ENCODE measurements around the gene ZNF783. TPM values are rescaled to one million over a fixed set of nuclear protein-coding genes. Genes with fewer than 3 reads are reported as not detected.
A peak's percentile ranks its signal among the peaks of the same experiment; 100 is the strongest.
"Not testable (repeated sequence)": the region's sequence is repeated elsewhere in the genome, so short reads cannot be mapped to it uniquely, and the experiment has no call there.

ZNF783 gene
- total and polyA plus RNA-seq, 10 donors = 7.7 to 24.8 (median 17.0) TPM

DNA sequence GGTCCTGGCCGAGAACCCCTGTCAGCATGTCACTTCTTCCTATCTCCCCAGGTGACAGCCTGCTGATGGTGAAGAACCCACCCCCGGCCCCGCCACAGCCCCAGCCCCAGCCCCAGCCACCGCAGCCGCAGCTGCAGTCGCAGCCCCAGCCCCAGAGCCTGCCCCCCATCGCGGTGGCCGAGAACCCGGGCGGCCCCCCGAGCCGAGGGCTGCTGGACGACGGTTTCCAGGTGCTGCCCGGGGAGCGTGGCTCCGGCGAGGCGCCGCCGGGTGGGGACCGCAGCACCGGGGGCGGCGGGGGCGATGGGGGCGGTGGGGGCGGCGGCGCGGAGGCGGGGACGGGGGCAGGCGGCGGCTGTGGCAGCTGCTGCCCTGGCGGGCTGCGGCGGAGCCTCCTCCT, 38.2 kb upstream of the ZNF783 start:
- Histone ChIP-seq H3K9me3 (peaks cover 0 to 5% (median 0%) of the 10 kb centered on the region in 8 donors), H3K27me3 (replicated peaks in 1 of 7) (no peaks in the 10 kb centered on the region), H3K36me3 (peaks cover 0 to 80% (median 57%) of the 10 kb centered on the region in 6 donors), H3K4me3 (no peak overlapping the region), H3K27ac (no peak overlapping the region), H3K4me1 (no peaks in the 10 kb centered on the region)
- no peak for DNase-seq
- WGBS, 5 donors = 96 to 98% (median 97%) methylated on average over 6 to 39 of the region's 39 CpGs
- intact Hi-C loops (cut with DNase I; ENCODE audit: low total_unique reads) = no loop called here
- TF ChIP-seq POLR2A (IDR thresholded peaks at IDR 0.05) (no peak), CTCF (IDR thresholded peaks at IDR 0.05 in 8 of 11, conservative IDR thresholded peaks at IDR 0.05 in 3 of 11) (no peak), POLR2AphosphoS5 (IDR thresholded peaks at IDR 0.05) (no peak)

GRCh38 chr7:149224352-149224751, 37.6 kb upstream of the ZNF783 start:
- 96 to 99% (median 98%) methylated on average over 7 to 37 of the region's 37 CpGs for WGBS, 5 donors
- no peaks in the 10 kb centered on the region for H3K4me1 ChIP-seq
- no peak overlapping the region for H3K4me3 ChIP-seq
- H3K36me3 ChIP-seq = peaks cover 0 to 74% (median 56%) of the 10 kb centered on the region in 6 donors
- intact Hi-C loops (cut with DNase I; ENCODE audit: low total_unique reads) = no loop called here
- H3K27ac ChIP-seq = no peak overlapping the region
- peaks cover 0 to 5% (median 0%) of the 10 kb centered on the region in 8 donors for H3K9me3 ChIP-seq
- peak; percentile 72 for DNase-seq
- peak in 2 of 3 donors; percentile 18 to 38 for TF ChIP-seq POLR2AphosphoS5 (IDR thresholded peaks at IDR 0.05)
- TF ChIP-seq CTCF (IDR thresholded peaks at IDR 0.05 in 8 of 11, conservative IDR thresholded peaks at IDR 0.05 in 3 of 11) = no peak
- H3K27me3 ChIP-seq (replicated peaks in 1 of 7) = no peaks in the 10 kb centered on the region

DNA sequence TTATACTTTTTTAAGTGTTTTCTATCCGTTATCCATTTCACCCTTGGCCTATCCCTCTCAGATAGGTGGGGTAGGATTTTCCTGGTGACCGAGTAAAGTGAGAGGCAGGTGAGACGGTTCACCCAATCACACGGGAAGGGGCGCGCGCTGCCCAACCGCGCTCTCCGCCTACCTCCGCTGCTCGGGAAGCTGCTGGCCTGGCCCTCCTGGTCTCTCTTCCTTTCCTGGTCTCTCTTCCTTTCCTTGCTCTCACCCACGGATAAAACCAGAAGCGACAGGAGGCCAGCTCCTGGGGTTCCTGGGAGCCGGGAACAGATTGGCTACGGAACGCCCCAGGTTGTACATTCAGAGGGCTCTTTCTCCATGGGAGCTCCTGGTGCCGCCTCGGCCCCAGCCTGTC, 36.9 kb upstream of the ZNF783 start:
- WGBS, 5 donors = 93 to 98% (median 98%) methylated on average over 18 to 19 of the region's 19 CpGs
- intact Hi-C loops (cut with DNase I; ENCODE audit: low total_unique reads) = no loop called here
- TF ChIP-seq POLR2AphosphoS5 (IDR thresholded peaks at IDR 0.05) (no peak), CTCF (IDR thresholded peaks at IDR 0.05 in 8 of 11, conservative IDR thresholded peaks at IDR 0.05 in 3 of 11) (no peak), POLR2A (IDR thresholded peaks at IDR 0.05) (no peak)
- DNase-seq = peak; percentile 65
- H3K9me3 ChIP-seq = peaks cover 0 to 5% (median 0%) of the 10 kb centered on the region in 8 donors
- peaks cover 0 to 66% (median 50%) of the 10 kb centered on the region in 6 donors for H3K36me3 ChIP-seq
- H3K4me3 ChIP-seq = no peak overlapping the region
- no peak overlapping the region for H3K27ac ChIP-seq
- no peaks in the 10 kb centered on the region for H3K27me3 ChIP-seq (replicated peaks in 1 of 7)
- H3K4me1 ChIP-seq = no peaks in the 10 kb centered on the region

DNA sequence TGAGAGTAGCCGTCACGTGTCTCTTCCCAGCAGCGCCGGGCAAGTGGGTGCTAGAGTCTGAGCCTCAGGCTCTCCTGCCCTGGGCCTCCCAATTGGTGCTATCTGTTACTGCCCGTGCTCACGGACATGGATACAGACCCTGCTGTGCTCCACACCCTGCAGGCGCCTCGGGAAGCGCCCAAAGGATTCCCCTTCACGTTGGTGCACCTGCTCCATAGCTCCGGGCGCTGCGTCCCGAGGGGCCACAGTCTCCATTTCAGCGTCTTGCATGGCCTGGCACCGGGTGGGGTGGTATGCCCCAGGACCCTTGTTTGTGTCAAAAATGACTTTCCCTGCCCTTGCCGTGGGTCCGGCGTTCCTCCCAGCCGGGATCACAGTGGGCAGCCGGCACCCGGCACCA, 36.3 kb upstream of the ZNF783 start:
- Histone ChIP-seq H3K4me1 (no peaks in the 10 kb centered on the region), H3K27me3 (replicated peaks in 1 of 7) (no peaks in the 10 kb centered on the region), H3K9me3 (peaks cover 0 to 5% (median 0%) of the 10 kb centered on the region in 8 donors), H3K4me3 (no peak overlapping the region), H3K36me3 (peaks cover 0 to 61% (median 45%) of the 10 kb centered on the region in 6 donors), H3K27ac (no peak overlapping the region)
- intact Hi-C loops (cut with DNase I; ENCODE audit: low total_unique reads) = no loop called here
- 96 to 98% (median 97%) methylated on average over 12 to 22 of the region's 22 CpGs for WGBS, 5 donors
- peak; percentile 67 for DNase-seq
- no peak for TF ChIP-seq CTCF (IDR thresholded peaks at IDR 0.05 in 8 of 11, conservative IDR thresholded peaks at IDR 0.05 in 3 of 11)
- no peak for TF ChIP-seq POLR2AphosphoS5 (IDR thresholded peaks at IDR 0.05)
- TF ChIP-seq POLR2A (IDR thresholded peaks at IDR 0.05) = no peak

DNA sequence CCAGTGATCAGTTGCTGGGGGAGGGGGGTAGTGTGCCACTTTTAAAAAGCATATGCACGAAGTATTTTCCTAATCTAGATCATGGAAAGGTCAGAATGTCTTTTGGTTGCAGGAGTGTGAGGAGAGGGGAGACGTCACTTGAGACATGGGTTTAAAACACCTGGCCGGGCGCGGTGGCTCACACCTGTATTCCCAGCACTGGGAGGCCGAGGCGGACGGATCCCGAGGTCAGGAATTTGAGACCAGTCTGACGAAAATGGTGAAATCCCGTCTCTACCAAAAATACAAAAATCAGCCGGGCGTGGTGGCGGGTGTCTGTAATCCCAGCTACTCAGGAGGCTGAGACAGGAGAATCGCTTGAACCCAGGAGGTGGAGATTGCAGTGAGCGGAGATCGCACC, 35.6 kb upstream of the ZNF783 start:
- WGBS, 5 donors = 91 to 95% (median 95%) methylated on average over 17 of the region's 17 CpGs
- H3K27ac ChIP-seq; intact Hi-C loops (cut with DNase I; ENCODE audit: low total_unique reads); H3K4me1 ChIP-seq; H3K4me3 ChIP-seq; H3K9me3 ChIP-seq; H3K27me3 ChIP-seq (replicated peaks in 1 of 7): not testable (repeated sequence)
- peaks cover 0 to 54% (median 39%) of the 10 kb centered on the region in 6 donors for H3K36me3 ChIP-seq
- peak; percentile 42 for DNase-seq

All from spleen (tissue), 11 donors.